K562 (cell line): ENCODE results near the gene HYCC2.

Experiments used
- CTCF ChIP-seq, 3 experiments: IDR thresholded peaks in 2 of 3; conservative IDR thresholded peaks in 1 of 3; 2 replicates each; pipeline ENCODE4 v1.5.1; 2011 to 2012; ENCODE audit warnings: low read length in 3 of 3, mild to moderate bottlenecking in 3 of 3, control low read depth in 2 of 3, improper control_type of control experiment in 1 of 3, inconsistent platforms in 1 of 3, low read depth in 1 of 3, mixed read lengths in 1 of 3, moderate library complexity in 1 of 3; ENCODE audit not compliant: insufficient read depth in 2 of 3
- EP300 ChIP-seq: IDR thresholded peaks from 2 replicates; pipeline ENCODE4 v1.6.1; 2012; ENCODE audit warnings: low read length, improper control_type of control experiment
- FOXA3 ChIP-seq, 2 experiments: fragments of 450-650 bp in 1 of 2; sonication (generic) in 1 of 2; formaldehyde crosslinking; IDR thresholded peaks in 1 of 2; conservative IDR thresholded peaks in 1 of 2; 2 replicates each; pipeline versions ENCODE4 v1.4.0 to v1.8.0; 2020 to 2022; ENCODE audit warnings: mild to moderate bottlenecking in 2 of 2, missing genetic modification reagents in 1 of 2
- U2AF1 ChIP-seq: fragments of 200-400 bp; formaldehyde crosslinking; optimal IDR thresholded peaks from 2 replicates; pipeline ENCODE3; 2017; ENCODE audit warnings: mild to moderate bottlenecking, low read depth, low read length, moderate library complexity
- ZBTB26 ChIP-seq: fragments of 450-650 bp; formaldehyde crosslinking; IDR thresholded peaks from 2 replicates; pipeline ENCODE4 v1.4.0; 2022; ENCODE audit warnings: missing genetic modification characterization

GRCh38 chr2:201114350-201114749, 42.9 kb upstream of the HYCC2 start:
- TF ChIP-seq FOXA3 (CRISPR knock-in tag; conservative IDR thresholded peaks at IDR 0.05 in 1 of 2, IDR thresholded peaks at IDR 0.05 in 1 of 2) (no peak), U2AF1 (no peak), CTCF (IDR thresholded peaks at IDR 0.05 in 2 of 3, conservative IDR thresholded peaks at IDR 0.05 in 1 of 3; ENCODE audit: insufficient read depth in 2 of 3, low read depth in 1 of 3, low read length in 3 of 3) (no peak), EP300 (no peak), ZBTB26 (CRISPR knock-in tag) (no peak)
